Measurements from ENCODE around the gene COLEC12. TPM values are rescaled to one million over a fixed set of nuclear protein-coding genes. Genes with fewer than 3 reads are reported as not detected.

The COLEC12 gene
- total and polyA plus RNA-seq, 10 of the 15 experiments (the other 5 are each of a cell fraction or from before 2014, with no cell fraction given) = 0.04 to 0.05 TPM; not detected in 8

DNA sequence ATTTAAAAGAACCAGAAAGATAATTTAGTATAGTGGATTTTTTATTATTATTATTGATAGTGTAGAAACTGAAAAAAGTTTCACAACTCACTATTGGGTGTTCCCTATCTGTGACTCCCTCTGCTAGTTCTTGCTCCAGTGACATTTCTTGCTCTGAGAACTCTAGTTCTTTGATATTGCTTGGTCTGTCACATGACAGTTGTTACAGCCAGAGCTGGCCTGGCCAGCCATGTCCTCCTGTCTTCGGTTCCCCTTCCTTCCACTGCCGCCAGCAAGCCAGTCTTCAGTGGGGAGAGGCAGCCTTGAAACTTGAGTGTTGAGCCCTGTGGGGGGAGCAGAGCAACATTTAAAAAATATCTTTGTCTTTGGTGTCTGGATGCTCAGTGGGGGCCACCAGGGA lies 225.0 kb downstream of the COLEC12 start (continued):
- TF ChIP-seq, protein P1, sequence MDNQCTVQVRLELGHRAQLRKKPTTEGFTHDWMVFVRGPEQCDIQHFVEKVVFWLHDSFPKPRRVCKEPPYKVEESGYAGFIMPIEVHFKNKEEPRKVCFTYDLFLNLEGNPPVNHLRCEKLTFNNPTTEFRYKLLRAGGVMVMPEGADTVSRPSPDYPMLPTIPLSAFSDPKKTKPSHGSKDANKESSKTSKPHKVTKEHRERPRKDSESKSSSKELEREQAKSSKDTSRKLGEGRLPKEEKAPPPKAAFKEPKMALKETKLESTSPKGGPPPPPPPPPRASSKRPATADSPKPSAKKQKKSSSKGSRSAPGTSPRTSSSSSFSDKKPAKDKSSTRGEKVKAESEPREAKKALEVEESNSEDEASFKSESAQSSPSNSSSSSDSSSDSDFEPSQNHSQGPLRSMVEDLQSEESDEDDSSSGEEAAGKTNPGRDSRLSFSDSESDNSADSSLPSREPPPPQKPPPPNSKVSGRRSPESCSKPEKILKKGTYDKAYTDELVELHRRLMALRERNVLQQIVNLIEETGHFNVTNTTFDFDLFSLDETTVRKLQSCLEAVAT (IDR thresholded peaks at IDR 0.05) = no peak
- no peak for TF ChIP-seq SPI1 (IDR thresholded peaks at IDR 0.05; ENCODE audit: borderline replicate concordance, insufficient read depth, low read depth, low read length)
- TF ChIP-seq SUPT20H (IDR thresholded peaks at IDR 0.05; ENCODE audit: borderline replicate concordance, control insufficient read depth, low read depth, low read length) = no peak
- no peak for TF ChIP-seq CREB1 (IDR thresholded peaks at IDR 0.05; ENCODE audit: low read depth)
- no peak for TF ChIP-seq SUZ12 (IDR thresholded peaks at IDR 0.05; ENCODE audit: unreplicated experiment)
- no peak for TF ChIP-seq CHD1 (IDR thresholded peaks at IDR 0.05; ENCODE audit: low read depth, low read length)
- TF ChIP-seq TCF7 (IDR thresholded peaks at IDR 0.05; ENCODE audit: borderline replicate concordance) = no peak
- TF ChIP-seq MEF2B (IDR thresholded peaks at IDR 0.05; ENCODE audit: partially characterized antibody, poor library complexity, severe bottlenecking) = no peak
- no peak for TF ChIP-seq RCOR1 (conservative IDR thresholded peaks at IDR 0.05; ENCODE audit: low read depth, low read length)
- no peak for TF ChIP-seq DPF2 (IDR thresholded peaks at IDR 0.05)
- no peak for TF ChIP-seq CBX5 (IDR thresholded peaks at IDR 0.05; ENCODE audit: low read depth)
- TF ChIP-seq, protein P2, sequence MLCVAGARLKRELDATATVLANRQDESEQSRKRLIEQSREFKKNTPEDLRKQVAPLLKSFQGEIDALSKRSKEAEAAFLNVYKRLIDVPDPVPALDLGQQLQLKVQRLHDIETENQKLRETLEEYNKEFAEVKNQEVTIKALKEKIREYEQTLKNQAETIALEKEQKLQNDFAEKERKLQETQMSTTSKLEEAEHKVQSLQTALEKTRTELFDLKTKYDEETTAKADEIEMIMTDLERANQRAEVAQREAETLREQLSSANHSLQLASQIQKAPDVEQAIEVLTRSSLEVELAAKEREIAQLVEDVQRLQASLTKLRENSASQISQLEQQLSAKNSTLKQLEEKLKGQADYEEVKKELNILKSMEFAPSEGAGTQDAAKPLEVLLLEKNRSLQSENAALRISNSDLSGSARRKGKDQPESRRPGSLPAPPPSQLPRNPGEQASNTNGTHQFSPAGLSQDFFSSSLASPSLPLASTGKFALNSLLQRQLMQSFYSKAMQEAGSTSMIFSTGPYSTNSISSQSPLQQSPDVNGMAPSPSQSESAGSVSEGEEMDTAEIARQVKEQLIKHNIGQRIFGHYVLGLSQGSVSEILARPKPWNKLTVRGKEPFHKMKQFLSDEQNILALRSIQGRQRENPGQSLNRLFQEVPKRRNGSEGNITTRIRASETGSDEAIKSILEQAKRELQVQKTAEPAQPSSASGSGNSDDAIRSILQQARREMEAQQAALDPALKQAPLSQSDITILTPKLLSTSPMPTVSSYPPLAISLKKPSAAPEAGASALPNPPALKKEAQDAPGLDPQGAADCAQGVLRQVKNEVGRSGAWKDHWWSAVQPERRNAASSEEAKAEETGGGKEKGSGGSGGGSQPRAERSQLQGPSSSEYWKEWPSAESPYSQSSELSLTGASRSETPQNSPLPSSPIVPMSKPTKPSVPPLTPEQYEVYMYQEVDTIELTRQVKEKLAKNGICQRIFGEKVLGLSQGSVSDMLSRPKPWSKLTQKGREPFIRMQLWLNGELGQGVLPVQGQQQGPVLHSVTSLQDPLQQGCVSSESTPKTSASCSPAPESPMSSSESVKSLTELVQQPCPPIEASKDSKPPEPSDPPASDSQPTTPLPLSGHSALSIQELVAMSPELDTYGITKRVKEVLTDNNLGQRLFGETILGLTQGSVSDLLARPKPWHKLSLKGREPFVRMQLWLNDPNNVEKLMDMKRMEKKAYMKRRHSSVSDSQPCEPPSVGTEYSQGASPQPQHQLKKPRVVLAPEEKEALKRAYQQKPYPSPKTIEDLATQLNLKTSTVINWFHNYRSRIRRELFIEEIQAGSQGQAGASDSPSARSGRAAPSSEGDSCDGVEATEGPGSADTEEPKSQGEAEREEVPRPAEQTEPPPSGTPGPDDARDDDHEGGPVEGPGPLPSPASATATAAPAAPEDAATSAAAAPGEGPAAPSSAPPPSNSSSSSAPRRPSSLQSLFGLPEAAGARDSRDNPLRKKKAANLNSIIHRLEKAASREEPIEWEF (IDR thresholded peaks at IDR 0.05; ENCODE audit: insufficient replicate concordance, low read depth, low read length) = no peak

Measured in GM12878 (cell line).